Breast epithelium (tissue), 4 donors: ENCODE measurements around the gene NUFIP2. TPM values are rescaled to one million over a fixed set of nuclear protein-coding genes. Genes with fewer than 3 reads are reported as not detected.

ENCODE experiments used
- DNase-seq, 2 donors: peaks; one replicate each; pipeline ENCODE4 v3.0.0-alpha.2; 2019; ENCODE audit warnings: low spot score in 2 of 2
- H3K27ac ChIP-seq, 2 donors: fragments of 200-600 bp; sonication (generic) in 1 of 2; one replicate each; pipeline ENCODE4 v1.5.1; 2016 to 2019; ENCODE audit warnings: mild to moderate bottlenecking in 1 of 2
- H3K27me3 ChIP-seq, 2 donors: fragments of 200-600 bp; sonication (generic) in 1 of 2; one replicate each; pipeline versions ENCODE4 v1.5.1 to v1.6.0; 2017 to 2019; ENCODE audit warnings: control low read depth in 1 of 2, mild to moderate bottlenecking in 1 of 2
- H3K36me3 ChIP-seq: fragments of 200-600 bp; one replicate; pipeline ENCODE4 v1.5.1; 2019
- H3K4me1 ChIP-seq, 2 donors: fragments of 200-600 bp; sonication (generic); one replicate each; pipeline ENCODE4 v1.5.1; 2016 to 2019; ENCODE audit warnings: control low read depth in 1 of 2
- H3K4me3 ChIP-seq, 3 donors: fragments of 200-600 bp; sonication (generic); 1 replicate in 2 of 3; 2 replicates in 1 of 3; pipeline ENCODE4 v1.5.1; 2016 to 2019; ENCODE audit warnings: mild to moderate bottlenecking in 3 of 3, moderate library complexity in 2 of 3
- H3K9me3 ChIP-seq, 2 donors: fragments of 200-600 bp; sonication (generic) in 1 of 2; one replicate each; pipeline ENCODE4 v1.5.1; 2016 to 2019; ENCODE audit warnings: control low read depth in 1 of 2
- POLR2A ChIP-seq: fragments of 450-650 bp; IDR thresholded peaks from one replicate; pipeline ENCODE4 v1.6.1; 2016; ENCODE audit warnings: antibody characterized with exemption, mild to moderate bottlenecking, moderate library complexity
- POLR2AphosphoS5 ChIP-seq, 3 donors: sonication (generic); formaldehyde crosslinking; IDR thresholded peaks; one replicate each; pipeline ENCODE4 v1.6.1; 2017; ENCODE audit warnings: antibody characterized with exemption in 3 of 3
- intact Hi-C: fragments of 100-400 bp; cut with DNase I; formaldehyde crosslinking; loops from one replicate; pipeline ENCODE4 v1.15.1; 2023; ENCODE audit warnings: low total_unique reads
- total RNA-seq, 3 donors: library from RNA; depleted of rRNA; stranded (reverse); fragments of >200 nt; gene quantifications; one replicate each; pipeline ENCODE4 v1.1.0, GENCODE V29; 2016
- TF ChIP-seq, protein P1 (sequence below), 3 donors: fragments of 450-650 bp; IDR thresholded peaks; one replicate each; pipeline ENCODE4 v1.5.1; 2016 to 2017; ENCODE audit warnings: antibody characterized with exemption in 3 of 3, mild to moderate bottlenecking in 3 of 3, moderate library complexity in 3 of 3

NUFIP2 gene
- total RNA-seq, 3 donors from 2014 or later = 35.8 to 46.2 (median 36.4) TPM

DNA sequence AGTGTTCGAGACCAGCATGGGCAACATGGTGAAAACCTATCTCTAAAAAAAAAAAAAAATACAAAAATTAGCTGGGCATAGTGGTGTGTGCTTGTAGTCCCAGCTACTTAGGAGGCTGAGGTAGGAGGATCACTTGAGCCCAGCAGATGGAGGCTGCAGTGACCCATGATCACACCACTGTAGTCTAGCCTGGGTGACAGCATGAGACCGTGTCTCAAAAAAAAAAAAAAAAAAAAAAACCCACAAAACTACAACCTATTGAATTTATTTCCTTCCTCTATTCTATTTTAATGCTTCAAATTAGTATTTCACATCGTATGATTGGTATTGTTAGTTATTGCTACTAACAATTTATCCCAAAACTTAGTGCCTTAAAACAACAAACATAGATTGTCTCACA, 9.4 kb upstream of the NUFIP2 start:
- H3K9me3 ChIP-seq = no peaks in the 10 kb centered on the region

DNA sequence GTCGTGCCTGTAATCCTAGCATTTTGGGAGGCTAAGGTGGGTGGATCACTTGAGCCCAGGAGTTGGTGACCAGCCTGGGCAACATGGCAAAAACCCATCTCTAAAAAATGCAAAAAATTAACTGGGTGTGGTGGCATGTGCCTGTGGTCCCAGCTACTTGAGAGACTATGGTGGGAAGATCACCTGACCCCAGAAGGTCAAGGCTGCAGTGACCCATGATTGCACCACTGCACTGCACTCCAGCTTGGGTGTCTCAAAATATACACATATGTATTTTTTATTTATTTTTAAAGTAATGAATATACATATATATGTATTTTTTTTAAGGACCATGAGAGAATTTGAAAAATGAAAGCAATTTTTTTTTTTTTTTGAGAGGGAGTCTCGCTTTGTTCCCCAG, 5.1 kb upstream of the NUFIP2 start:
- no peak overlapping the region for H3K4me3 ChIP-seq
- no peaks in the 10 kb centered on the region for H3K4me1 ChIP-seq
- H3K27me3 ChIP-seq = no peaks in the 10 kb centered on the region
- H3K36me3 ChIP-seq = no peaks in the 10 kb centered on the region
- TF ChIP-seq POLR2AphosphoS5 (IDR thresholded peaks at IDR 0.05) = no peak
- DNase-seq = no peak
- no peaks in the 10 kb centered on the region for H3K9me3 ChIP-seq
- intact Hi-C loops = no loop called here
- no peak overlapping the region for H3K27ac ChIP-seq

More for the DNA sequence above, 9.4 kb upstream of the NUFIP2 start:
- DNase-seq = no peak
- Histone ChIP-seq H3K4me1 (no peaks in the 10 kb centered on the region), H3K4me3 (no peak overlapping the region), H3K36me3 (no peaks in the 10 kb centered on the region), H3K27me3 (no peaks in the 10 kb centered on the region), H3K27ac (no peak overlapping the region)
- intact Hi-C loops = no loop called here
- TF ChIP-seq, protein P1, sequence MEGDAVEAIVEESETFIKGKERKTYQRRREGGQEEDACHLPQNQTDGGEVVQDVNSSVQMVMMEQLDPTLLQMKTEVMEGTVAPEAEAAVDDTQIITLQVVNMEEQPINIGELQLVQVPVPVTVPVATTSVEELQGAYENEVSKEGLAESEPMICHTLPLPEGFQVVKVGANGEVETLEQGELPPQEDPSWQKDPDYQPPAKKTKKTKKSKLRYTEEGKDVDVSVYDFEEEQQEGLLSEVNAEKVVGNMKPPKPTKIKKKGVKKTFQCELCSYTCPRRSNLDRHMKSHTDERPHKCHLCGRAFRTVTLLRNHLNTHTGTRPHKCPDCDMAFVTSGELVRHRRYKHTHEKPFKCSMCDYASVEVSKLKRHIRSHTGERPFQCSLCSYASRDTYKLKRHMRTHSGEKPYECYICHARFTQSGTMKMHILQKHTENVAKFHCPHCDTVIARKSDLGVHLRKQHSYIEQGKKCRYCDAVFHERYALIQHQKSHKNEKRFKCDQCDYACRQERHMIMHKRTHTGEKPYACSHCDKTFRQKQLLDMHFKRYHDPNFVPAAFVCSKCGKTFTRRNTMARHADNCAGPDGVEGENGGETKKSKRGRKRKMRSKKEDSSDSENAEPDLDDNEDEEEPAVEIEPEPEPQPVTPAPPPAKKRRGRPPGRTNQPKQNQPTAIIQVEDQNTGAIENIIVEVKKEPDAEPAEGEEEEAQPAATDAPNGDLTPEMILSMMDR (IDR thresholded peaks at IDR 0.05) = no peak
- TF ChIP-seq POLR2A (no peak), POLR2AphosphoS5 (IDR thresholded peaks at IDR 0.05) (no peak)

DNA sequence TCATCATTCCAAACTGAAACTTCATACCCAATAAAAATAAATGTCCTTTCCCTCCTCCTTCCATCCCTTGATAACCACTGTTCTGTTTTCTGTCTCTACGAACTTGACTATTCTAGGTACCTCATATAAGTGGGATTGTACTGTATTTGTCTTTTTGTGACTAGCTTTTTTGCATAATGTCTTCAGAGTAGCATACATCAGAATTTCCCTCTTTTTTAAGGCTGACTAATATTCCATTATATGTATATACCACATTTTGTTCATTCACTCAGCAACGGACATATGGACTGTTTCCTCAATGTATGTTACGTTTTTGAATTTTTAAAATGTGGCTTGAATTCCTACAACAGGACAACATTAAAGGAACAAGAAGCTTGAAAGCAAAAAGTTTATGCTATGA, 1.5 kb upstream of the NUFIP2 start:
- TF ChIP-seq POLR2AphosphoS5 (IDR thresholded peaks at IDR 0.05) = no peak
- TF ChIP-seq POLR2A = no peak
- TF ChIP-seq, protein P1 (IDR thresholded peaks at IDR 0.05) = no peak
- Histone ChIP-seq H3K27ac (no peak overlapping the region), H3K4me3 (no peak overlapping the region), H3K36me3 (no peaks in the 10 kb centered on the region), H3K9me3 (no peaks in the 10 kb centered on the region), H3K4me1 (peaks cover 0 to 16% of the 10 kb centered on the region in 2 donors), H3K27me3 (no peaks in the 10 kb centered on the region)
- no peak for DNase-seq
- intact Hi-C loops = no loop called here

DNA sequence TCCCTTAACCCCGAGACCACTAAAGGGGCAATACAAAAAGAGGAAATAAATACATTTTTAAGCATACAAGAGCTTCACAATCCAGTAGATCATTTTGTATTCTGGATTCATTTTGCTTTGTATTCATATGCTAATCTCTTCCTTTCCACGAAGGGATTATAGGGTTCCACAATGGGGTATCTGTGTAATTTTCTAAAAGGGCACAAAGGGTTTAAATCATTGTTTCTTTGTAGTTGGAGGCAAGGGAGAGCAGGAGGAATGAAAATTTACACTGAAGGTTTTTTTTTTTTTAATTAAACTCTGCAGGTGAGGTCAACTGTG, 592 bp upstream of the NUFIP2 start:
- H3K9me3 ChIP-seq = no peaks in the 10 kb centered on the region
- peak overlapping the region; percentile 94 to 99 for H3K27ac ChIP-seq
- no peaks in the 10 kb centered on the region for H3K27me3 ChIP-seq
- no peak for DNase-seq
- intact Hi-C loops = no loop called here
- no peaks in the 10 kb centered on the region for H3K36me3 ChIP-seq
- peak overlapping the region; percentile 75 to 97 (median 95) for H3K4me3 ChIP-seq
- peaks cover 4 to 19% of the 10 kb centered on the region in 2 donors for H3K4me1 ChIP-seq
- TF ChIP-seq POLR2A = no peak
- TF ChIP-seq, protein P1 (IDR thresholded peaks at IDR 0.05) = no peak
- no peak for TF ChIP-seq POLR2AphosphoS5 (IDR thresholded peaks at IDR 0.05)

DNA sequence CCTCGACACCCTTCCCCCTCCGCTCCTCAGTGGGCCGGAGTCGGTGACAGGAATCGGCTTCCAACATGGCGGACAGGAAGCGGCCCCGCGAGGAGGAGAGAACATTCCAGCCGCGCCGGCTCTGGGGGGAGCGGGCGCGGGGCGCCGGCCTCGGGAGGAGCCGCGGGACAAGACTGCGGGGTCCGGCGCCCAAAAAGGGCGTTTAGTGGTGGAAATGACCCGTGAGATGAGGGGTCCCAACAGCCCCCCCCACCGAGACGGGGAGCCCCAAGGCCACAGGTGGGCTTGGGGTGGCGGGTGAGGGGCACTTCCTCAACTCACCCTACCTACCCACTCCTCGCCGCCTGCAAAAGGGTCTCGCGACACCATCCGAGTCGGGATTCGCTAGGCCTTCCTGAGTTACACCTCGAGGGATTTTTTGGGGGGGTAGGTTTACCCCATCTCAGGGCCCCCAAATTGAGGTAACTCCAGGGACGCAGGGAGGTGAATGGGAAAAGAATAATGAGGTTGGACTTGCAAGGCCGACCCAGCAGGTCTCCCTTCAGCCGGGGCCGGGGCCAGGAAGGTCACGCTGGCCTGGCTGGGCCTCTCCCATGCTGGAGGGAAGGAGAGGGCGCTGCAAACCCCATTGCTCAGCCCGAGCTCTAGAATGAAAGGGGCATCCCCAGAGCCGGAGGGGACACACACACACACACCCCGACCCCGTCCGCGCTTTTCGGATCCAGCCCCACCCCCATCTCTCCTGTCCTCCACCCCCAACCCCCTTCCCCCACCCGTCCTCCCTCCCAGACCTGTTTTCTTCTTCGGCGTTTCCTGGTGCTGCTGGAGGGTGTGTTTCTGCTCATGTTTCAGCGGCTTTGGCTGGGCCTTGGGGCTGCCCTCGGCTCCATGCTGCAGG, 707 bp downstream of the NUFIP2 start:
- intact Hi-C loops = loop anchor here (2.0 kb wide), 1 partner anchor 74 kb away; no protein-coding TSS in a partner anchor
- TF ChIP-seq POLR2A (no peak), POLR2AphosphoS5 (IDR thresholded peaks at IDR 0.05) (peak in 1 of 3 donors; percentile 51)
- TF ChIP-seq, protein P1 (IDR thresholded peaks at IDR 0.05) = no peak
- DNase-seq = peak; percentile 44 to 56
- Histone ChIP-seq H3K27ac (peak overlapping the region; percentile 94 to 99), H3K4me1 (peaks cover 4 to 31% of the 10 kb centered on the region in 2 donors), H3K9me3 (no peaks in the 10 kb centered on the region), H3K36me3 (no peaks in the 10 kb centered on the region), H3K27me3 (no peaks in the 10 kb centered on the region), H3K4me3 (peak overlapping the region; percentile 75 to 97 (median 95))
